Activated naive CD4-positive, alpha-beta T cell treated with anti-CD3 and anti-CD28 coated beads, Interleukin-2, amount 10 ng/mL, durations not matched to agents 7 days and 5 days (primary cell): ENCODE data around the gene GLB1L3.
A peak's percentile ranks its signal among the peaks of the same experiment; 100 is the strongest.

Source experiments
- CTCF ChIA-PET: fragments of 350-600 bp; sonication (Branson Sonifier 250); formaldehyde crosslinking; loops from one replicate; lab custom pipeline; 2021; ENCODE audit warnings: antibody characterized with exemption; lab: Charles Lee
- DNase-seq: peaks from one replicate; pipeline ENCODE4 v3.0.0-alpha.2; 2020
- H3K27ac Mint-ChIP-seq: one replicate; pipeline ENCODE4 v1.8.0; 2021; ENCODE audit warnings: mild to moderate bottlenecking, moderate library complexity, mixed read lengths
- H3K27me3 Mint-ChIP-seq: one replicate; pipeline ENCODE4 v1.8.0; 2021; ENCODE audit warnings: mild to moderate bottlenecking, mixed read lengths
- H3K36me3 Mint-ChIP-seq: one replicate; pipeline ENCODE4 v1.8.0; 2021; ENCODE audit warnings: mixed read lengths
- H3K4me1 Mint-ChIP-seq: one replicate; pipeline ENCODE4 v1.8.0; 2021; ENCODE audit warnings: mixed read lengths
- H3K4me3 Mint-ChIP-seq: one replicate; pipeline ENCODE4 v1.8.0; 2021; ENCODE audit warnings: mild to moderate bottlenecking, moderate library complexity, mixed read lengths
- H3K9me3 Mint-ChIP-seq: one replicate; pipeline ENCODE4 v1.8.0; 2021; ENCODE audit warnings: mixed read lengths

The GLB1L3 gene

GRCh38 chr11:134330611-134331353 is 54.6 kb downstream of the GLB1L3 start:
- Mint-ChIP-seq H3K4me1 (peaks cover 16% of the 10 kb centered on the region), H3K27ac (no peak overlapping the region), H3K36me3 (no peaks in the 10 kb centered on the region), H3K4me3 (peak overlapping the region; percentile 72), H3K9me3 (no peaks in the 10 kb centered on the region), H3K27me3 (peaks cover 59% of the 10 kb centered on the region)
- DNase-seq, result no peak
- CTCF ChIA-PET, result no interaction called here

GRCh38 chr11:134331354-134332188 is 55.4 kb downstream of the GLB1L3 start, which contains the start of gene GLB1L2:
TSS of gene GLB1L2 (plus strand) at chr11:134331988. CDS start at chr11:134332062, 74 bp downstream.
- no peaks in the 10 kb centered on the region for H3K36me3 Mint-ChIP-seq
- no peak within 1 kb of the TSS for H3K27ac Mint-ChIP-seq
- DNase-seq, result peak; percentile 87
- H3K4me3 Mint-ChIP-seq, result peak within 1 kb of the TSS; percentile 72
- no peaks in the 10 kb centered on the region for H3K9me3 Mint-ChIP-seq
- H3K4me1 Mint-ChIP-seq, result peaks cover 16% of the 10 kb centered on the region
- CTCF ChIA-PET, result no interaction called here
- peaks cover 56% of the 10 kb centered on the region for H3K27me3 Mint-ChIP-seq

- Mint-ChIP-seq H3K9me3 (no peaks in the 10 kb centered on the region), H3K27ac (no peak overlapping the region), H3K4me1 (peaks cover 16% of the 10 kb centered on the region), H3K27me3 (peaks cover 53% of the 10 kb centered on the region), H3K4me3 (peak overlapping the region; percentile 67), H3K36me3 (no peaks in the 10 kb centered on the region)
- CTCF ChIA-PET, result interaction anchor here (1.3 kb wide), 1 partner anchor 70 kb away, joined by 3 read pairs; no protein-coding TSS in a partner anchor
- peak; percentile 56 for DNase-seq
These were observed 56.0 kb downstream of the GLB1L3 start for GRCh38 chr11:134332189-134332631.

GRCh38 chr11:134332782-134333181 is 56.6 kb downstream of the GLB1L3 start:
- Mint-ChIP-seq H3K9me3 (no peaks in the 10 kb centered on the region), H3K4me1 (peaks cover 16% of the 10 kb centered on the region), H3K27ac (no peak overlapping the region), H3K36me3 (no peaks in the 10 kb centered on the region), H3K4me3 (peak overlapping the region; percentile 67), H3K27me3 (peaks cover 47% of the 10 kb centered on the region)
- CTCF ChIA-PET, result interaction anchor here (1.3 kb wide), 1 partner anchor 71 kb away, joined by 3 read pairs; no protein-coding TSS in a partner anchor
- DNase-seq, result no peak

GRCh38 chr11:134333312-134333711 is 57.1 kb downstream of the GLB1L3 start:
- CTCF ChIA-PET, result interaction anchor here (1.3 to 1.4 kb wide), 2 partner anchors 57 to 71 kb away, joined by 3 read pairs; partner anchors contain the start of gene GLB1L3
- no peaks in the 10 kb centered on the region for H3K36me3 Mint-ChIP-seq
- H3K4me1 Mint-ChIP-seq, result peaks cover 16% of the 10 kb centered on the region
- peaks cover 45% of the 10 kb centered on the region for H3K27me3 Mint-ChIP-seq
- DNase-seq, result peak; percentile 19
- H3K27ac Mint-ChIP-seq, result no peak overlapping the region
- peak overlapping the region; percentile 10 for H3K4me3 Mint-ChIP-seq
- no peaks in the 10 kb centered on the region for H3K9me3 Mint-ChIP-seq

GRCh38 chr11:134333946-134334345 is 57.8 kb downstream of the GLB1L3 start:
- H3K36me3 Mint-ChIP-seq, result no peaks in the 10 kb centered on the region
- H3K27ac Mint-ChIP-seq, result no peak overlapping the region
- no peak overlapping the region for H3K4me3 Mint-ChIP-seq
- no peaks in the 10 kb centered on the region for H3K9me3 Mint-ChIP-seq
- CTCF ChIA-PET, result interaction anchor here (0.8 to 1.4 kb wide), 2 partner anchors 57 to 72 kb away, joined by 3 to 4 read pairs; partner anchors contain the start of gene GLB1L3
- peak; percentile 15 for DNase-seq
- H3K27me3 Mint-ChIP-seq, result peaks cover 45% of the 10 kb centered on the region
- peaks cover 16% of the 10 kb centered on the region for H3K4me1 Mint-ChIP-seq

GRCh38 chr11:134334796-134335571 is 58.8 kb downstream of the GLB1L3 start:
- no peaks in the 10 kb centered on the region for H3K9me3 Mint-ChIP-seq
- no peak overlapping the region for H3K27ac Mint-ChIP-seq
- H3K4me3 Mint-ChIP-seq, result no peak overlapping the region
- CTCF ChIA-PET, result no interaction called here
- H3K27me3 Mint-ChIP-seq, result peaks cover 42% of the 10 kb centered on the region
- H3K4me1 Mint-ChIP-seq, result peaks cover 16% of the 10 kb centered on the region
- DNase-seq, result peak; percentile 8
- no peaks in the 10 kb centered on the region for H3K36me3 Mint-ChIP-seq

- CTCF ChIA-PET, result no interaction called here
- DNase-seq, result no peak
- Mint-ChIP-seq H3K27ac (no peak overlapping the region), H3K4me3 (no peak overlapping the region), H3K9me3 (no peaks in the 10 kb centered on the region), H3K36me3 (no peaks in the 10 kb centered on the region), H3K4me1 (peaks cover 4% of the 10 kb centered on the region), H3K27me3 (peaks cover 22% of the 10 kb centered on the region)
These were observed 60.9 kb downstream of the GLB1L3 start for GRCh38 chr11:134337051-134337450.

- DNase-seq, result no peak
- Mint-ChIP-seq H3K27me3 (peaks cover 12% of the 10 kb centered on the region), H3K27ac (no peak overlapping the region), H3K36me3 (no peaks in the 10 kb centered on the region), H3K4me3 (no peak overlapping the region), H3K9me3 (no peaks in the 10 kb centered on the region), H3K4me1 (no peaks in the 10 kb centered on the region)
- CTCF ChIA-PET, result no interaction called here
These were observed 61.9 kb downstream of the GLB1L3 start for GRCh38 chr11:134338068-134338467.

- no peak overlapping the region for H3K4me3 Mint-ChIP-seq
- H3K27me3 Mint-ChIP-seq, result peaks cover 8% of the 10 kb centered on the region
- H3K4me1 Mint-ChIP-seq, result no peaks in the 10 kb centered on the region
- no peaks in the 10 kb centered on the region for H3K36me3 Mint-ChIP-seq
- DNase-seq, result no peak
- no peak overlapping the region for H3K27ac Mint-ChIP-seq
- H3K9me3 Mint-ChIP-seq, result no peaks in the 10 kb centered on the region
- CTCF ChIA-PET, result no interaction called here
These were observed 62.5 kb downstream of the GLB1L3 start for GRCh38 chr11:134338654-134339053.

GRCh38 chr11:134339756-134340155 is 63.6 kb downstream of the GLB1L3 start:
- H3K27me3 Mint-ChIP-seq, result peaks cover 3% of the 10 kb centered on the region
- H3K27ac Mint-ChIP-seq, result no peak overlapping the region
- DNase-seq, result no peak
- CTCF ChIA-PET, result no interaction called here
- H3K9me3 Mint-ChIP-seq, result no peaks in the 10 kb centered on the region
- no peak overlapping the region for H3K4me3 Mint-ChIP-seq
- H3K4me1 Mint-ChIP-seq, result no peaks in the 10 kb centered on the region
- H3K36me3 Mint-ChIP-seq, result no peaks in the 10 kb centered on the region

- Mint-ChIP-seq H3K4me1 (no peaks in the 10 kb centered on the region), H3K9me3 (no peaks in the 10 kb centered on the region), H3K27ac (no peak overlapping the region), H3K27me3 (peaks cover 3% of the 10 kb centered on the region), H3K4me3 (no peak overlapping the region), H3K36me3 (no peaks in the 10 kb centered on the region)
- DNase-seq, result peak; percentile 12
- CTCF ChIA-PET, result no interaction called here
These were observed 64.3 kb downstream of the GLB1L3 start for GRCh38 chr11:134340354-134340964.

- no peak for DNase-seq
- Mint-ChIP-seq H3K36me3 (no peaks in the 10 kb centered on the region), H3K27ac (no peak overlapping the region), H3K9me3 (no peaks in the 10 kb centered on the region), H3K4me1 (no peaks in the 10 kb centered on the region), H3K27me3 (peaks cover 3% of the 10 kb centered on the region), H3K4me3 (no peak overlapping the region)
- CTCF ChIA-PET, result interaction anchor here (0.5 kb wide), 1 partner anchor 291 kb away, joined by 3 read pairs; no protein-coding TSS in a partner anchor
These were observed 65.8 kb downstream of the GLB1L3 start for GRCh38 chr11:134341805-134342571.
